Liver (tissue), 2 donors: ENCODE results near the gene DEGS2.

Experiments
- GABPA ChIP-seq, 2 donors: IDR thresholded peaks in 1 of 2; conservative IDR thresholded peaks in 1 of 2; 2 replicates each; pipeline ENCODE4 v1.6.1; 2016; ENCODE audit warnings: antibody characterized with exemption in 2 of 2, mild to moderate bottlenecking in 1 of 2, moderate library complexity in 1 of 2
- YY1 ChIP-seq: IDR thresholded peaks from 2 replicates; pipeline ENCODE4 v1.6.1; 2016; ENCODE audit warnings: antibody characterized with exemption, mild to moderate bottlenecking
- donor health status: healthy.

GRCh38 chr14:100192250-100192671, 32.8 kb upstream of the DEGS2 start:
- TF ChIP-seq GABPA (IDR thresholded peaks at IDR 0.05 in 1 of 2, conservative IDR thresholded peaks at IDR 0.05 in 1 of 2), result no peak
- no peak for TF ChIP-seq YY1
